ENCODE data around the gene PACRG. TPM values are rescaled to one million over a fixed set of nuclear protein-coding genes. Genes with fewer than 3 reads are reported as not detected.

PACRG gene
- total RNA-seq, 1 donor, result 1.4 TPM

- no peak for TF ChIP-seq CTCF (IDR thresholded peaks at IDR 0.05; ENCODE audit: extremely low read depth, low read depth, low read length)
- no peaks in the 10 kb centered on the region for H3K79me2 ChIP-seq (ENCODE audit: insufficient read depth, low read length)
- H3K27me3 ChIP-seq (ENCODE audit: insufficient read depth, low read length), result no peaks in the 10 kb centered on the region
- no peak overlapping the region for H3K4me3 ChIP-seq (ENCODE audit: insufficient read depth, low read length)
- no peaks in the 10 kb centered on the region for H3K4me1 ChIP-seq (ENCODE audit: insufficient read depth, low read length)
- no peak for DNase-seq (ENCODE audit: insufficient read length, low spot score, missing footprints)
- H4K20me1 ChIP-seq (ENCODE audit: insufficient read depth, low read length), result no peaks in the 10 kb centered on the region
- no peak overlapping the region for H3K27ac ChIP-seq (ENCODE audit: low read depth, low read length)
- no peak overlapping the region for H2AFZ ChIP-seq (ENCODE audit: low read length)
- peaks cover 2% of the 10 kb centered on the region for H3K9me3 ChIP-seq (ENCODE audit: low read depth, low read length)
- H3K4me2 ChIP-seq (ENCODE audit: insufficient read depth, low read length), result no peak overlapping the region
- H3K36me3 ChIP-seq (ENCODE audit: insufficient read depth, low read length), result no peaks in the 10 kb centered on the region
These were observed 26.2 kb upstream of the PACRG start for GRCh38 chr6:162701551-162701950.

- Histone ChIP-seq H2AFZ (ENCODE audit: low read length) (no peak overlapping the region), H3K4me1 (ENCODE audit: insufficient read depth, low read length) (no peaks in the 10 kb centered on the region), H3K4me2 (ENCODE audit: insufficient read depth, low read length) (no peak overlapping the region), H3K9me3 (ENCODE audit: low read depth, low read length) (peaks cover 2% of the 10 kb centered on the region), H4K20me1 (ENCODE audit: insufficient read depth, low read length) (no peaks in the 10 kb centered on the region), H3K27ac (ENCODE audit: low read depth, low read length) (no peak overlapping the region), H3K27me3 (ENCODE audit: insufficient read depth, low read length) (no peaks in the 10 kb centered on the region), H3K36me3 (ENCODE audit: insufficient read depth, low read length) (no peaks in the 10 kb centered on the region), H3K79me2 (ENCODE audit: insufficient read depth, low read length) (no peaks in the 10 kb centered on the region), H3K4me3 (ENCODE audit: insufficient read depth, low read length) (no peak overlapping the region)
- no peak for TF ChIP-seq CTCF (IDR thresholded peaks at IDR 0.05; ENCODE audit: extremely low read depth, low read depth, low read length)
- DNase-seq (ENCODE audit: insufficient read length, low spot score, missing footprints), result no peak
These were observed 25.3 kb upstream of the PACRG start for GRCh38 chr6:162702446-162702845.

GRCh38 chr6:162704001-162704400 is 23.8 kb upstream of the PACRG start:
- no peaks in the 10 kb centered on the region for H3K4me1 ChIP-seq (ENCODE audit: insufficient read depth, low read length)
- no peaks in the 10 kb centered on the region for H3K27me3 ChIP-seq (ENCODE audit: insufficient read depth, low read length)
- no peak overlapping the region for H3K4me3 ChIP-seq (ENCODE audit: insufficient read depth, low read length)
- peak; percentile 31 for DNase-seq (ENCODE audit: insufficient read length, low spot score, missing footprints)
- H3K79me2 ChIP-seq (ENCODE audit: insufficient read depth, low read length), result no peaks in the 10 kb centered on the region
- no peak overlapping the region for H2AFZ ChIP-seq (ENCODE audit: low read length)
- no peak overlapping the region for H3K27ac ChIP-seq (ENCODE audit: low read depth, low read length)
- no peak for TF ChIP-seq CTCF (IDR thresholded peaks at IDR 0.05; ENCODE audit: extremely low read depth, low read depth, low read length)
- H4K20me1 ChIP-seq (ENCODE audit: insufficient read depth, low read length), result no peaks in the 10 kb centered on the region
- no peaks in the 10 kb centered on the region for H3K36me3 ChIP-seq (ENCODE audit: insufficient read depth, low read length)
- no peak overlapping the region for H3K4me2 ChIP-seq (ENCODE audit: insufficient read depth, low read length)
- peaks cover 2% of the 10 kb centered on the region for H3K9me3 ChIP-seq (ENCODE audit: low read depth, low read length)

GRCh38 chr6:162705736-162706135 is 22.0 kb upstream of the PACRG start:
- no peaks in the 10 kb centered on the region for H3K27me3 ChIP-seq (ENCODE audit: insufficient read depth, low read length)
- H3K9me3 ChIP-seq (ENCODE audit: low read depth, low read length), result peaks cover 2% of the 10 kb centered on the region
- H3K4me3 ChIP-seq (ENCODE audit: insufficient read depth, low read length), result no peak overlapping the region
- no peak for TF ChIP-seq CTCF (IDR thresholded peaks at IDR 0.05; ENCODE audit: extremely low read depth, low read depth, low read length)
- no peak overlapping the region for H3K27ac ChIP-seq (ENCODE audit: low read depth, low read length)
- H3K36me3 ChIP-seq (ENCODE audit: insufficient read depth, low read length), result no peaks in the 10 kb centered on the region
- no peak overlapping the region for H2AFZ ChIP-seq (ENCODE audit: low read length)
- DNase-seq (ENCODE audit: insufficient read length, low spot score, missing footprints), result no peak
- H3K79me2 ChIP-seq (ENCODE audit: insufficient read depth, low read length), result no peaks in the 10 kb centered on the region
- H4K20me1 ChIP-seq (ENCODE audit: insufficient read depth, low read length), result no peaks in the 10 kb centered on the region
- no peaks in the 10 kb centered on the region for H3K4me1 ChIP-seq (ENCODE audit: insufficient read depth, low read length)
- H3K4me2 ChIP-seq (ENCODE audit: insufficient read depth, low read length), result no peak overlapping the region
